NCI-H1930 (cell line): ENCODE measurements around the gene FIG4.
"Not testable (repeated sequence)": the region's sequence is repeated elsewhere in the genome, so short reads cannot be mapped to it uniquely, and the experiment has no call there.

Experiments used
- DNase-seq, 2 experiments: peaks; one replicate each; lab custom pipeline; 2025; lab: John Stamatoyannopoulos, UW

FIG4 gene

DNA sequence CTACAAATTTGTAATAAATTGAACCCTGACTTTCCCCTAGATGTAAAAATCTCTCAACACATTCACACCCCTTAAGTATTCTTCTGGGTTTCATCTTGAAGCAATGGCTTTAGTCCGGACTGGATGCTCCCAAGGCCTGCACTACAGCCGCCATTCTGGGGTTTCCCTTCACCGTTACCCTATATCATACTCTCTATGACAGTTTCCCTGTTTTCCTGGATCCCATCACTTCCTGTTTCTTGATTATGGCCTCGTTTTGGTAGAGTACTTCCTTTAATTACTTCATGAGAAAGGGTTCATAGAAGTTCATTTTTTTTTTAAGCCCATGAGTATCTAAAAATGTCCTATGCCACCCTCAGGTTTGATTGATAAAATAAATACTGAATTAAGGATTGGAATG, 11.7 kb downstream of the FIG4 start:
- no peak for DNase-seq

DNA sequence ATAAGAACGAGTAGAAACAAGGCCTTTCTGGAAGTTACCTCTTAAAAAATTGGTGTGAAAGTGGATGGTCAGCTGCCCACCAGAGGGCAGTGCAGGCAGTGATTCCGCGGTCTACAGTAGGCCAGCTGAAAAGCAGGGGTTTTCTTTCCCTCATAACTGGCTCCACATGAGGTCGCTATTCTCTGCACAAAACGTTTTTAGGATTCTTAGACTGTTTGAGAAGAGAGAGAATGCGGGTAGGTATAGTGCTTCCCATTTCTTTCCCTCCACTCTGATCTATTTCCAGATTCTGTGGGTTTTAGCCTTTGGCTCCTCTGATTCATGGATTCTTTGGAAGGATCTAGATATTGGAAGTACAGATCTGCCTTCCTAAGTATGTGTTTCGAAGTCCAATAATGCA, 14.2 kb downstream of the FIG4 start:
- DNase-seq = peak; percentile 52 to 83

DNA sequence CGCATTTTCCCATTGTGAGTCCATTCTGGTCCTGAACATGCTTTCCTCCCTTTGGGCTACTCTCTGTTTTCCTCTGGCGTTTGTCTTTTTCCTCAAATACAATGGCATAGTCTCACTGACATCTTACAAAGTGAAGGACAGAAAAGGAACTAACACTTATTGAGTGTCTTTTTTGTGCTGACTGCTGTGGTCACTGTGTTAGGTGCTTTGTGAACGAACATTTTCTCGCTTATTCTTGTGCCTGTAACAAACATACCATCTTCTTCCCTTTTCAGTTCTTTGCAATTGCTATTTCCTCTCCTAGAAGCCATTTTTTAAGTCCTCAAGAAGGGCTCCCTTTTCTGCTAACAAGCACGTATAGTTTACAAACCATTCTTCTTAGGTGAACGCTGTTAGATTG, 15.4 kb downstream of the FIG4 start:
- no peak for DNase-seq

DNA sequence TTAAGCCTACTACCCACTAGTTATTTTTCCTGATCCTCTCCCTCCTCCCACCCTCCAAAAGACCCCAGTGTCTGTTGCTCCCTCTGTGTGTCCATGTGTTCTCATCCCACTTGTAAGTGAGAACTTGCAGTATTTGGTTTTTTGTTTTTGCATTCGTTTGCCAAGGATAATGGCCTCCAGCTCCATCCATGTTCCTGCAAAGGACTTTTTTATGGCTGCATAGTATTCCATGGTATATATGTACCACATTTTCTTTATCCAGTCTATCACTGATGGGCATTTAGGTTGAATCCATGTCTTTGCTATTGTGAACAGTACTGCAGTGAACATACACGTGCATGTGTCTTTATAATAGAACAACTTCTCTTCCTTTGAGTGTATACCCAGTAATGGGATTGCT, 17.0 kb downstream of the FIG4 start:
- not testable (repeated sequence) for DNase-seq

DNA sequence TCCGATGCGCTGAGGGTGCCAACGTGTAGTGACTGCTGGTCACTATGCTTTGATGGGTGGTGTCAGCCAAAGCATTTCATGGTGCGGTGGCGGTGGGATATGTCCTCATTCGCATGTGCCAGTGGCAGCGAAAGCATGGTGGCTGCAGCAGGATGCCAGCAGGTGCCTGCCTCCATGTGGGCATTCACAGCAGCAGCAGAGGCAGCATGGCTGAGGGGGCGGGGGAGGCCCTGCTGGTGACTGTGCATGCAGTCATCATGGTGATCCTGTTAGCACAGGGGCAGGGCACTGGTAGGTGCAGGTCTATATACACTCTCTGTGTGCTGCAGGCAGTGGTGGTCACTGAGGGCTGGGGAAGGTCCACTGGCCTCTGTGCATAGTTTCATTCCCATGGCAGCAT, 22.0 kb downstream of the FIG4 start:
- no peak for DNase-seq

DNA sequence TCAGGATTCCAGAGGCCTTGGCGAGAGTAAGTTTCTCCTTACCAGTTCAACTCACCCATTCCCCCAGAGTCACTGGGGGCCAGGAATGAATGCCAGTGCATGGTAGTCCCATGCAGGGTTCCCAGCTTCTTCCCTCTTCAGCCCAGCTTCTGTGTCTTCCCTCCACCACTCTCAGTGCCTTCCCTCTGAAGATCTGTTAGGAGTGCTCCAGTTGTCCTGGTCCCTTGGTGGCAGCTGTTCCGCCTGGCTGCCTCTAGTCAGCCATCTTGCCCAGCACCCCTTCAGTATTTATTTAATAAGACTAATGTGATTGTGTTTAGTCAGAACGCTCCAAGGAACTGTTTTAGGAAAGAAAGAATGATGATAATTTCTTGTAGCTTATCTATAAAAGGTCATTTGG, 23.1 kb downstream of the FIG4 start:
- no peak for DNase-seq

DNA sequence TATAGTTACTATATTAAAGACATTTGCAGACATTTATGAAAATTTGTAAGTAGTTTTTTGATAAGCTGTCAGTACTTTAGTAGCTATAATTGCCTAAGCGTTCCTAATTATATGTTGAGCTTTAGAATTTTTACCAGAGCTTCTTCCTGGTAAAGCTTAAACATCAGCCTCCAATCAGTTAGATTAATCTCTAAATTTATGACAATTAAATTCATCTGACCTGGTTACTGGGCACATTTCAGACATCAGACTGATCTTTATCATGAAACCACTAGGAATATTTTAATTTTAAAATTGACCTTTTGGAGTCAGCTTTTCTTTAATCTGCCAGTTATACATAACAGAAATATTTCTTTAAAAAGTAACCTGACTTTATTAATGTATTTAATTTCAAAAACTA, 23.5 kb downstream of the FIG4 start:
- no peak for DNase-seq

DNA sequence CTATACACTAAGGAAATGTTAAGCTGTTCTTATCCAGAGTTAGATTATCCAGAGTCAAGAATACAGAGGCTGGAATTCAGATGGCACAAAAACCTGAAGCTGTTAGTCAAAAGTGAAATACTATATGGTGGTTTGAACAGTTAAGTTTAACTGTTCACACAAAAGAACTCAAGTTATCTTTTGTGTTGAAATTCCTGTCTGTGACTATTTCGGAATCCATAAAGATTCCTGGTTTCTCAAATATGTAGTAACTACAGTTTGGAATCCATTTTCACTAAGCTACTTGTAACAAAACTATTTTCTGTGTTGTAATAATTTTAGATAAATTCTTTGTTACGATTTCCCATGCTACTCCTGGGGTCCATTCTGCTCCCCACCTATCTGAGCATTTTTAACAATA, 24.5 kb downstream of the FIG4 start:
- no peak for DNase-seq

DNA sequence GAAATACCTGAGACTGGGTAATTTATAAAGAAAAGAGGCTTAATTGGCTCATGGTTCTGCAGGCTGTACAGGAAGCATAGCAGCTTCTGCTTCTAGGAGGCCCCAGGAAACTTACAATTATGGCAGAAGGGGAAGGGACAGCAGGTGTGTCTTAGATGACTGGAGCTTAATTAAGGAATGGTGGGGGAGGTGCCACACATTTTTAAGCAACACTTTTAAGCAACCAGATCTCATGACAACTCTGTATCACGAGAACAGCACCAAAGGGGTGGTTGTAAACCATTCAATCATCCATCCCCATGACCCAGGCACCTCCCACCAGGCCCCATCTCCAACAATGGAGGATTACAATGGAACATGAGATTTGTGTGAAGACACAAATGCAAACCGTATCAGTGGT, 26.9 kb downstream of the FIG4 start:
- no peak for DNase-seq

DNA sequence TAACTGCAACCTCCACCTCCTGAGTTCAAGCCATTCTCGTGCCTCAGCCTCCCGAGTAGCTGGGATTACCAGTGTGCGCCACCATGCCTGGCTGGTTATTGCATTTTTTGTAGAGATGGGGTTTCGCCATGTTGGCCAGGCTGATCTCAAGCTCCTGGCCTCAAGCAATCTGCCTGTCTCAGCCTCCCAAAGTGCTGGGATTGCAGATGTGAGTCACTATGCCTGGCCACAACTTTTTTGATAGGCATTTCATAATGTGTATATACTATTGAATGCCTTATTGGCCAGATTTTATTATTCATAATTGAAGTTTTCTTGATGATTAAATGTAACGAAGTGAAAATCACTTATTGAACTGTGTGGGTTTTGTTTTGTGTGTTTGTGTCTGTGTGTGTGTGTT, 27.9 kb downstream of the FIG4 start:
- DNase-seq = no peak

DNA sequence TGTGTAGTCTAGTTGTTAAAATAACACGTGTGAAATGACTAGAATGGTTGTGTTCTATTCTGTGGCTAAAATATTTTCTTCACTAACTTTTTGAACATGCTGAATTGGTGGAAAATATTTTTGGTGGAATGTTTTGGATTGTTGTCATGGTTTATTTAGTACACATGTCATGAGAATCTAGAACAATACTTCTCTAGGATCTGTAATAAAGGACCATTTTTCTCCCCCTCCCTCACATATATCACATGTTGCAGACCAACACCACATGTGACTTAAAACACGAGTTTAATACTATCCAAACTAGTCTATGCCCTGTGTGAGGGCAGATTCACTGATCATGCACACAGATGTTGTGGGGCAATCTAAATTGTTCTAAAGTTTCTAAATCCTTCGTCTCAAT, 29.2 kb downstream of the FIG4 start:
- no peak for DNase-seq

DNA sequence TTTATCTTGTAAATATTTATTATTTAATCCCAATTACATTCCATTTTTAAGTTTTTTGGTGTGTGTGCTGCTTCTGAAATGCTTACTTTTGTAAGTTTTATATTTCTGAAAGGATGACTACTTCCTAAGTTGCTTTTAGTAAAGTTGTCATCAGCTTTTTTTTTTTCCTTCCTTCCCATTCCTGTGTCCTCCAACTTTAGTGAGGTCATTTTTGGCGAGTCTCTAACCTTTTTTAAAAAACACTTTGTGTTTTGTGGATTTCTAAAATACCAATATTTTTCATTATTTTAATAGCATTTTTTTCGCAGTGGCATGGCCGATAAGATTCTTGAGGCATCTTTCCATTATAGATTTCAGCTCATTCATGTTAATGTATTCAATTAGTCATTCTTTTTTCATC, 30.9 kb downstream of the FIG4 start:
- DNase-seq = no peak

DNA sequence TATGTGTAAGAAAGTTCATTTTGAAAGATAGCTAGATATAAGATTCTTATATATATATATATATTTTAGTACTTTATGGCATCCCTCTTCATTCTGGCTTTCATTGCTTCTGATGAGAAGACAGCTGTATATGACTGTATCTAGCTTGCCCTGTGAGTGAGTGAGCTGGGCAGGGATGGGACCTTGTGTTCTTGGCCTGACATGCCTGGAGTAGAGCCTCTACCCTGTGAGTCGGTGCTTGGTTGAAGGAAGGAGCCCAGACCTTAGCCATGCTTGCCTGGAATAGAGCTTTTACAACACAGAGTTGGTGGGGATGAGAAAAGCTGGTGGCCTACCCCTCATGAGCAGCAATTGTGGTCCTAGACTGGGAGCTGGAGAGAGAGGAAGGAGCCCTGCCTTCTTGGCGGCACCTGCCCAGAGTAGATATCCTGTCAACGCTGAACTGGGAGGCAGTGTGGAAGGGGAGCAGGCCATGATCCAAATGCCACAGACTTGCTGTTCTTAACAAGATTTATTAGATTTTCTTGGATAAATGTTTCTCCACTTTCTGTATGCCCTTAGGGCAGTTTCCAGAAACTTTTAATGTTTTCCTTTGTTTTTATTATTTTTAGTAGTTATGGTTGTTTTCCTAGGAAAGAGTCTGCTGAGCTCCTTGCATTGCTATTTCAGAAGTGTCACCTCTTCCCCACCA, 31.6 kb downstream of the FIG4 start:
- no peak for DNase-seq

DNA sequence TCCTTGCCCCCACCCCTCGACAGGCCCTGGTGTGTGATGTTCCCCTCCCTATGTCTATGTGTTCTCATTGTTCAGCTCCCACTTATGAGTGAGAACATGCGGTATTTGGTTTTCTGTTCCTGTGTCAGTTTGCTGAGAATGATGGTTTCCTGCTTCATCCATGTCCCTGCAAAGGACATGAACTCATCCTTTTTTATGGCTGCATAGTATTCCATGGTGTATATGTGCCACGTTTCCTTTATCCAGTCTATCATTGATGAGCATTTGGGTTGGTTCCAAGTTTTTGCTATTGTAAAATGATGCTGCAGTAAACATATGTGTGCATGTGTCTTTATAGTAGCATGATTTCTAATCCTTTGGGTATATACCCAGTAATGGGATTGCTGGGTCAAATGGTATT, 34.2 kb downstream of the FIG4 start:
- not testable (repeated sequence) for DNase-seq

DNA sequence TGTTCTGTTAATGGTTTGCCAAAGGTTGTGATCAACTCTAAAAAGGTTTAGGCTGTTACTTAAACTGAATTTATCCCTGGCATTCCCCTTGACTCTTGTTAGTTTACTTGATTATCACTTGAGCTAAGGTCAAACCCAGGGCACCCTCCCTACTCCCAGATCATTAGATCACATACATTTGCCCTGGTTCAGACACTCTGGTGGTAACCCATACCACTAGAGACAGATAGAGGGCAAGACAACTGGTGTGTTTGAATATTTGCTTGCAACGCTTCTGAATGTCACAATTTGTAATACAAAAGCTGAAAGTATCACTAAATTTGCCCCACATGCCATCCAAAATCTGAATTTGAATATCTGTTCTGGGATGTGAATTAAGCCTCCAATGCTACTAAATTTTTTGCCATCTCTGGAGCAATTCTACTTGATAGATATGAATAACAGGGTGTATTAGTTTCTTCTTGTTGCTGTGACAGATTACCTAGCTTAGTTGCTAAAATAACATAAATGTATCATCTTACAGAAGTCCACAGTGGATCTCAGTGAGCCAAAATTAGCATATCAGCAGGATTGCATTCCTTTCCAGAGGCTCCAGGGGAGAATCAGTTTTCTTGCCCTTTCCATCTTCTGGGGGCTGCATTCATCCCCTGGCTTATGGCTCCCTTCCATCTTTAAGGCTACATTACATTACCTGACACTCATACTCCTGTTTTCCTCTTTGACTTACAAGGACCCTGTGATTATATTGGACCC, 45.4 kb downstream of the FIG4 start:
- DNase-seq = no peak

DNA sequence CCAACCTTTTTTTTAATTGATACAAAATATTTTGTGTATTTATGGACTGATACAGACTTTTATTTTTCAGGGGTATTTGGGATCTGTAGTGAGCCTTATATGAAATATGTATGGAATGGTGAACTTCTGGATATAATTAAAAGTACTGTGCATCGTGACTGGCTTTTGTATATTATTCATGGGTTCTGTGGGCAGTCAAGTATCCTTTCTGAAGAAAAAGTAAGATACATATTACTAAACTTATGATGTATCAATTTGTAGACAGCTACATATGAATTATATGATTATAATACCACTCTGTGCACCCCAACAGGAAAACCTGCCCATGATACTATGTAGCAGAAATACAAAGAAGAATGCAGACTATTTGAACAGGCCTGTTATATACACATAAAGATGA, 47.2 kb downstream of the FIG4 start:
- DNase-seq = no peak

DNA sequence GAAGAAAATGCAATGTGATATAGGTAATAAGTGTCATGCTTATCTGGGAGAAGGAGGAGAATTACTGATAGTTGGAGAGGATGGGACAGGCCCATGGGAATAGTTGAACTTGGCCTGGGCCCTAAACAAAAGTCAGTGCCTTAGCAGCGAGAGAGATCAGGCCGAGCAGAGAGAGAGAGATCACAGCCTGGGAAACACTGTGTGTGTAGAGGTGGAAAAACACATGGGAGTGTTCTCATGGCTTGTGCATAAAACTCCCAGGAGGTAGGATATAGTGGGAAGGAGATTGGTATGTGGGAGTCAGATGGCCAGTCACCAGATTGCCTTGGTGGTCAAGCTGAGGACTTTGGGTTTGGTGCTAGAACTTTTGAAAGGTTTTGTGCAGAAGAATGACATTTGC, 47.6 kb downstream of the FIG4 start:
- no peak for DNase-seq

DNA sequence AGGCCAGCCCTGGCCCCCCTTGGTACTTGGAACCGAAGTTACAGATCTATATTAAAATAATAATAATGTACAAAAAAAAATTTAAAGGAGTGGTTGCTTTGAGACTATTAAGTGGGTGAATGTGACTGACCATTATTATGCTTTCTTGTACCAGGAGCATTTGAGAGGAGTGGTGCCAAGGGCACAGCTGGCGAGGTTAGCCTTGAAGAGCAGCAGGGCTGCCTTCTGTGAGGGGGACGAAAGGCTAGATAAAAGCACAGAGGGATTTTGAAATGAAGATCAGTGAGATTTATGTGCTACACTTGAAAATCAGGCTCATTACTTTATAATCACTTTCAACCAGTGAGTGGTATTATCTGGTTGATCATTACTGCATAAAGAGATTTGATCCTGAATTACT, 48.6 kb downstream of the FIG4 start:
- no peak for DNase-seq

DNA sequence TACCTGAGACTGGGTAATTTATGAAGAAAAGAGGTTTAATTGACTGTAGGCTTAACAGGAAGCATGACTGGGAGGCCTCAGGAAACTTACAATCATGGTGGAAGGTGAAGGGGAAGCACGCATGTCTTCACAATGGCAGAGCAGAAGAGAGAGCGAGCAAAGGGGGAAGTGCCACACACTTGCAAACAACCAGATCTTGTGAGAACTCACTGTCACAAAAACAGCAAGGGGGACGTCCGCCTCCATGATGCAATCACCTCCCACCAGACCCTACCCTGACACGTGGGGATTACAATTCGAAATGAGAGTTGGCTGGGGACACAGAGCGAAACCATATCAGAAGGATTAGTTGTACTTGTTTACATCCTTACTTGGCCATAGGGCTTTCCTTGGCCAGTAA, 49.7 kb downstream of the FIG4 start:
- no peak for DNase-seq

DNA sequence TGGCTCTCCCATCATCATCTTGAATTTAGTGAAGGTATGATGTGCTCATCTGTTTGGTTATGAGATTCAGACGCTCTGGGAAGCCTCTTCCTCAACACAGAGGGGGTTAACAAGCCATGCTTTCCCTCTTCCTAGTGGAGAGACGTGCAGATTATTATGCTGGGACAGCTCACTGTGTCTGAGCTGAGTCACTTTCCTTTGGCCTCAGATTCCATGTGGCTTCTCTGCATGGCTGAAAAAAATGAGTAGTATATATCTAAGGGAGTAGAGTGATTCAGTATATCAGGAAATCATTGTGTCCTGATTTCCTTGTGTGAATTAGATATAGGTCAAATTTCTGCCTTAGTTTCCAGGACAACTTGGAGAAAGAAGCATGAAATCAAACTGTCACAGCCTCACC, 52.6 kb downstream of the FIG4 start:
- DNase-seq = no peak

DNA sequence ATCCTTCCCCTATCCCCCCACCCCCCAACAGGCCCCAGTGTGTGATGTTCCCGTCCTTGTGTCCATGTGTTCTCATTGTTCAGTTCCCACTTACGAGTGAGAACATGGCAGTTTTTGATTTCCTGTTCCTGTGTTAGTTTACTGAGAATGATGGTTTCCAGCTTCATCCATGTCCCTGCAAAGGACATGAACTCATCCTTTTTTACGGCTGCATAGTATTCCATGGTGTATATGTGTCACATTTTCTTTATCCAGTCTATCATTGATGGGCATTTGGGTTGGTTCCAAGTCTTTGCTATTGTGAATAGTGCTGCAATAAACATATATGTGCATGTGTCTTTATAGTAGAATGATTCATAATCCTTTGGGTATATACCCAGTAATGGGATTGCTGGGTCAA, 53.7 kb downstream of the FIG4 start:
- DNase-seq = not testable (repeated sequence)

DNA sequence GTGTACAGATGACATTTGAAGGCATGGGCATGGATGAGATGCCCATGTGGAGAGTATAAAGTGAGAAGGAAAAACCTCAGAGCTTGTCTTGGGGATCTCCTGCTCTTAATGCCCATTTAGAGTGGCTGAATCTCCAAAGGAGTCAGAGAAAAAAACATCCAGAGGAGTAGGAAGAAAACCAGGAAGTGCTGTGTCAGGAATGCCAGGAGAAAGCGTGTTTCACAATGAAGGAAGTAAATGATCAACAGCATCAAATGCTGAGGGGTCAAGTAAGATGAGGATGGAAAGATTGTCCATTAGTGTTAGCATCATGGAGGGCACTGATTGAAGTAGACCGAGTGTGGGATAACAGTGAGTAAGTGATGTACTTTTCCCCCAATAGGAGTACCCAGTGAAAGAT, 56.1 kb downstream of the FIG4 start:
- no peak for DNase-seq

DNA sequence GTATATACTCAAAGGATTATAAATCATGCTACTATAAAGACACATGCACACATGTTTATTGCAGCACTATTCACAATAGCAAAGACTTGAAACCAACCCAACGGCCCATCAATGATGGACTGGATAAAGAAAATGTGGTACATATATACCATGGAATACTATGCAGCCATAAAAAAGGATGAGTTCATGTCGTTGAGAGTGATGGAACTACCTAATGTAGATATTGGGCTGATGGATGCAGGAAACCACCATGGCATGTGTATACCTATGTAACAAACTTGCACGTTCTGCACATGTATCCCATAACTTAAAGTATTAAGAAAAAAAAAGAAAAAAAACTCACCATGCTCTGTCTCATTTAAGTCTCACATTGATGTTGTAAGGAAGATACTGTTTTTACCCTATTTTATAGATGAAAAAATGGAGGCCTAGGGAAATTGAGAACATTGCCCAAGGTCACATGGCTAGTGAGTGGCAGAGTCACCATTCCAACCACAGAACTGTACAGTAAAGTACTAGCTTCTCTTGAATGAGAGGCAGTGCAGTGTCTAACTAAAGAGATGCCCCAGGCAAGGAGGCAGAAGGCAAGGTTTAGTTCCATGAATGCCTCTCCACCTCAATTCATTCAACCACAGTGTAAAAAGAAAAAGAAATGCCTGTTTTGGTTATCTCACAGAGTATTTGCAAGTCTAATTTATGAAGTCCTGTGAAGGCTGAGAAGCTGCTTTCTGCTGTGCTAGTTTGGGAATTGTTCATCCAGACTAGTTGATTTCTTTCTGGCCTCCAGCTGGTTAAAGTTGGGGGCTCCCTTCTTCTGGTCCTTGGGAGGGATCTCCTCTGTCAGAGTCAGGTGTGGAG, 68.2 kb downstream of the FIG4 start:
- DNase-seq = no peak
